OCI-LY7 (cell line): Measurements from ENCODE around the gene PANK2. TPM values are rescaled to one million over a fixed set of nuclear protein-coding genes. Genes with fewer than 3 reads are reported as not detected.
A peak's percentile ranks its signal among the peaks of the same experiment; 100 is the strongest.

ENCODE experiments used
- BruUV-seq: library from RNA; stranded (reverse); fragments of 400-500 nt; replicated peaks from 2 replicates; lab custom pipeline; 2021; lab: Mats Ljungman, UMichigan
- CTCF ChIA-PET: fragments of 300-600 bp; sonication (Branson Sonifier 250); formaldehyde crosslinking; loops from one replicate; lab custom pipeline; 2022; ENCODE audit warnings: antibody characterized with exemption; ENCODE audit not compliant: unreplicated experiment; lab: Charles Lee
- POLR2A ChIA-PET: fragments of 300-600 bp; sonication (Branson Sonifier 250); formaldehyde crosslinking; loops from one replicate; lab custom pipeline; 2022; ENCODE audit warnings: antibody characterized with exemption; lab: Charles Lee
- DNase-seq: peaks from one replicate; pipeline ENCODE4 v3.0.0-alpha.2; 2015; ENCODE audit warnings: low spot score
- H2AFZ ChIP-seq: fragments of 200-600 bp; sonication (generic), shearing (Covaris generic); 2 replicates; pipeline ENCODE4 v1.6.1; 2014; ENCODE audit warnings: mild to moderate bottlenecking, antibody characterized with exemption, low read length, moderate library complexity
- H3K27ac ChIP-seq: fragments of 200-600 bp; sonication (generic); 2 replicates; pipeline ENCODE4 v1.5.1; 2014; ENCODE audit warnings: mixed run types, low read depth, mild to moderate bottlenecking, moderate library complexity, low read length, inconsistent platforms; ENCODE audit not compliant: poor library complexity, severe bottlenecking
- H3K36me3 ChIP-seq: fragments of 200-600 bp; sonication (generic); 2 replicates; pipeline ENCODE4 v1.6.1; 2014; ENCODE audit warnings: mild to moderate bottlenecking, antibody characterized with exemption, low read length, moderate library complexity, mixed read lengths; ENCODE audit not compliant: insufficient read depth
- H3K4me1 ChIP-seq: fragments of 200-600 bp; sonication (generic); 2 replicates; pipeline ENCODE4 v1.5.1; 2014; ENCODE audit warnings: mild to moderate bottlenecking, low read length; ENCODE audit not compliant: insufficient read depth, poor library complexity, severe bottlenecking
- H3K4me2 ChIP-seq: fragments of 200-600 bp; sonication (generic); 2 replicates; pipeline ENCODE4 v1.6.1; 2014; ENCODE audit warnings: mild to moderate bottlenecking, low read length
- H3K4me3 ChIP-seq: fragments of 200-600 bp; sonication (generic); 2 replicates; pipeline ENCODE4 v1.5.1; 2014; ENCODE audit warnings: mild to moderate bottlenecking, low read depth, low read length; ENCODE audit not compliant: poor library complexity, severe bottlenecking
- H3K79me2 ChIP-seq: fragments of 200-600 bp; sonication (generic); 2 replicates; pipeline ENCODE4 v1.6.1; 2016; ENCODE audit warnings: low read depth, mild to moderate bottlenecking, low read length, moderate library complexity, mixed read lengths; ENCODE audit not compliant: insufficient read depth
- H3K9me2 ChIP-seq: fragments of 200-600 bp; sonication (generic); 2 replicates; pipeline ENCODE4 v1.6.1; 2016; ENCODE audit warnings: mild to moderate bottlenecking, low read length, mixed read lengths; ENCODE audit not compliant: insufficient read depth
- H3K9me3 ChIP-seq: fragments of 200-600 bp; sonication (generic); 2 replicates; pipeline ENCODE4 v1.6.1; 2014; ENCODE audit warnings: mild to moderate bottlenecking, mixed run types, low read length, mixed read lengths
- H4K20me1 ChIP-seq: fragments of 200-600 bp; sonication (generic); 2 replicates; pipeline ENCODE4 v1.6.1; 2014; ENCODE audit warnings: mild to moderate bottlenecking, antibody characterized with exemption, low read length, moderate library complexity, mixed read lengths; ENCODE audit not compliant: insufficient read depth
- CTCF ChIP-seq: fragments of 200-600 bp; sonication (generic); conservative IDR thresholded peaks from 2 replicates; pipeline ENCODE4 v1.5.1; 2014; ENCODE audit warnings: mild to moderate bottlenecking, antibody characterized with exemption, low read length, moderate library complexity, mixed read lengths
- EZH2phosphoT487 ChIP-seq: fragments of 200-600 bp; sonication (generic); IDR thresholded peaks from 2 replicates; pipeline ENCODE4 v1.6.1; 2018; ENCODE audit warnings: low read depth, borderline replicate concordance, mild to moderate bottlenecking, mixed run types, antibody characterized with exemption, low read length, moderate library complexity, mixed read lengths
- intact Hi-C: fragments of 100-400 bp; cut with micrococcal nuclease; formaldehyde crosslinking; loops from one replicate; pipeline ENCODE4 v1.10.0; 2022; ENCODE audit not compliant: unreplicated experiment
- total RNA-seq, 2 experiments: library from RNA; depleted of rRNA in 1 of 2; stranded (reverse); fragments of >200 nt in 1 of 2; shearing (Covaris generic) in 1 of 2; gene quantifications; 2 replicates each; pipeline ENCODE4 v1.2.3, GENCODE V29; 2014 to 2022

The PANK2 gene
- total RNA-seq, 2 experiments from 2014 or later, result 40.9 to 66.6 TPM

GRCh38 chr20:3890398-3890751 is 1.2 kb downstream of the PANK2 start:
- peaks cover 64% of the 10 kb centered on the region for H3K36me3 ChIP-seq
- intact Hi-C loops, result no loop called here
- peaks cover 40% of the 10 kb centered on the region for H3K4me1 ChIP-seq
- ChIA-PET POLR2A (interaction anchor here (0.7 to 1.5 kb wide), 2 partner anchors 12 to 16 kb away, joined by 3 to 4 read pairs; no protein-coding TSS in a partner anchor), CTCF (no interaction called here)
- TF ChIP-seq CTCF (no peak), EZH2phosphoT487 (no peak)
- peak; percentile 39 for DNase-seq
- H4K20me1 ChIP-seq, result peaks cover 38% of the 10 kb centered on the region
- H3K79me2 ChIP-seq, result peaks cover 84% of the 10 kb centered on the region
- no peak overlapping the region for H2AFZ ChIP-seq
- peak overlapping the region; percentile 95 for H3K4me3 ChIP-seq
- TSS peak; percentile 64 for BruUV-seq
- no peaks in the 10 kb centered on the region for H3K9me2 ChIP-seq
- peak overlapping the region; percentile 98 for H3K4me2 ChIP-seq
- no peaks in the 10 kb centered on the region for H3K9me3 ChIP-seq
- peak overlapping the region; percentile 81 for H3K27ac ChIP-seq

- Histone ChIP-seq H3K4me3 (peak overlapping the region; percentile 95), H3K4me1 (peaks cover 49% of the 10 kb centered on the region), H3K79me2 (peaks cover 93% of the 10 kb centered on the region), H3K27ac (peak overlapping the region; percentile 81), H3K9me2 (no peaks in the 10 kb centered on the region), H4K20me1 (peaks cover 45% of the 10 kb centered on the region), H3K9me3 (no peaks in the 10 kb centered on the region), H3K4me2 (peak overlapping the region; percentile 98), H2AFZ (no peak overlapping the region), H3K36me3 (peaks cover 64% of the 10 kb centered on the region)
- no peak for TF ChIP-seq CTCF
- TF ChIP-seq EZH2phosphoT487, result no peak
- DNase-seq, result peak; percentile 47
- ChIA-PET CTCF (no interaction called here), POLR2A (interaction anchor here (0.6 to 2.3 kb wide), 4 partner anchors 10 to 173 kb away, joined by 3 to 21 read pairs (median 6); no protein-coding TSS in a partner anchor)
- intact Hi-C loops, result no loop called here
- no TSS peak for BruUV-seq
Observed at GRCh38 chr20:3890999-3891929, 2.1 kb downstream of the PANK2 start.

GRCh38 chr20:3894796-3895195 is 5.6 kb downstream of the PANK2 start:
- TF ChIP-seq EZH2phosphoT487 (no peak), CTCF (no peak)
- Histone ChIP-seq H3K9me3 (no peaks in the 10 kb centered on the region), H2AFZ (no peak overlapping the region), H3K4me2 (peak overlapping the region; percentile 26; the same call in 1 of the 2 replicates), H3K36me3 (peaks cover 90% of the 10 kb centered on the region), H3K79me2 (peaks cover 100% of the 10 kb centered on the region), H3K4me3 (no peak overlapping the region), H4K20me1 (peaks cover 56% of the 10 kb centered on the region), H3K9me2 (no peaks in the 10 kb centered on the region), H3K4me1 (peaks cover 75% of the 10 kb centered on the region), H3K27ac (no peak overlapping the region)
- ChIA-PET CTCF (no interaction called here), POLR2A (interaction anchor here (1.2 to 1.3 kb wide), 2 partner anchors 11 to 24 kb away, joined by 5 to 6 read pairs; no protein-coding TSS in a partner anchor)
- intact Hi-C loops, result no loop called here
- no TSS peak for BruUV-seq
- DNase-seq, result no peak
